GM21447 (cell line): Measurements from ENCODE around the gene RBP4.

Experiments used
- ATAC-seq: cut with Tn5 transposase; IDR thresholded peaks from one replicate; pipeline ENCODE4 v1.9.1; 2021; ENCODE audit not compliant: unreplicated experiment

RBP4 gene

GRCh38 chr10:93596539-93596938 is 4.5 kb downstream of the RBP4 start:
- no peak for ATAC-seq

- no peak for ATAC-seq
These were observed 5.5 kb downstream of the RBP4 start for GRCh38 chr10:93595378-93596161.

GRCh38 chr10:93594518-93594917 is 6.5 kb downstream of the RBP4 start:
- ATAC-seq = no peak

- ATAC-seq = no peak
These were observed 7.3 kb downstream of the RBP4 start for GRCh38 chr10:93593749-93594148.

- ATAC-seq = no peak
These were observed 7.8 kb downstream of the RBP4 start for GRCh38 chr10:93593254-93593653.

GRCh38 chr10:93591065-93591808 is 9.8 kb downstream of the RBP4 start:
- no peak for ATAC-seq

- ATAC-seq = no peak
These were observed 10.4 kb downstream of the RBP4 start for GRCh38 chr10:93590638-93591037.

- ATAC-seq = no peak
These were observed 11.1 kb downstream of the RBP4 start for GRCh38 chr10:93589648-93590562.

GRCh38 chr10:93584445-93584844 is 16.6 kb downstream of the RBP4 start:
- ATAC-seq = no peak

- ATAC-seq = no peak
These were observed 20.2 kb downstream of the RBP4 start for GRCh38 chr10:93580828-93581227.

GRCh38 chr10:93579985-93580711 is 20.9 kb downstream of the RBP4 start:
- ATAC-seq = no peak

GRCh38 chr10:93579089-93579488 is 21.9 kb downstream of the RBP4 start:
- ATAC-seq = no peak

- ATAC-seq = no peak
These were observed 23.5 kb downstream of the RBP4 start for GRCh38 chr10:93577565-93577964.

- ATAC-seq = no peak
These were observed 24.1 kb downstream of the RBP4 start for GRCh38 chr10:93576888-93577287.

- ATAC-seq = no peak
These were observed 27.1 kb downstream of the RBP4 start for GRCh38 chr10:93573924-93574323.

GRCh38 chr10:93573051-93573909 is 27.8 kb downstream of the RBP4 start:
- no peak for ATAC-seq

- ATAC-seq = no peak
These were observed 28.4 kb downstream of the RBP4 start for GRCh38 chr10:93572606-93573005.

GRCh38 chr10:93570383-93570782 is 30.7 kb downstream of the RBP4 start:
- no peak for ATAC-seq

- no peak for ATAC-seq
These were observed 33.0 kb downstream of the RBP4 start for GRCh38 chr10:93568105-93568390.
